GM18858 (cell line): ENCODE data around the gene VPS13D.
"Not testable (repeated sequence)": the region's sequence is repeated elsewhere in the genome, so short reads cannot be mapped to it uniquely, and the experiment has no call there.

ENCODE experiments used
- ATAC-seq: cut with Tn5 transposase; IDR thresholded peaks from one replicate; pipeline ENCODE4 v1.9.1; 2021; ENCODE audit not compliant: unreplicated experiment

Gene VPS13D

GRCh38 chr1:12284486-12284885 is 54.7 kb downstream of the VPS13D start:
- no peak for ATAC-seq

GRCh38 chr1:12285496-12286143 is 55.8 kb downstream of the VPS13D start:
- ATAC-seq: no peak

- ATAC-seq: no peak
Observed at GRCh38 chr1:12287869-12288268, 58.0 kb downstream of the VPS13D start.

DNA sequence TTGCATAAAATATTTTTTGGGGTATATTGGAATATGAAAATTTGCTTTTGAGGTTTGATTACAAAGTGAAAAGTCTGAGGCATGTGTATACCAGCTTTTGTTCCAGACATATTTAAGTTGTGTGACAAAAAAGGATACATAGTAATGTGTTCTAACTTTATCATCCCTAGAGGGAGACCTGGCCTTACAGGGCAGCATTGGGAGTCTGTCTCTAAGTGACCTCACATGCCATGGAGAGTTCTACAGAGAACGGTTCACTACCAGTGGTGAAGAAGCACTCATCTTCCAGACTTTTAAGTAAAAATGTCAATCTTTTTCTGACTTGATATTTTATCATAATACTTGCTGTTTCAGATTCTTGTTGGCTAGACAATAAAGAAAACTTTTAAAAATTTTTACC is 61.0 kb downstream of the VPS13D start:
- ATAC-seq: no peak

DNA sequence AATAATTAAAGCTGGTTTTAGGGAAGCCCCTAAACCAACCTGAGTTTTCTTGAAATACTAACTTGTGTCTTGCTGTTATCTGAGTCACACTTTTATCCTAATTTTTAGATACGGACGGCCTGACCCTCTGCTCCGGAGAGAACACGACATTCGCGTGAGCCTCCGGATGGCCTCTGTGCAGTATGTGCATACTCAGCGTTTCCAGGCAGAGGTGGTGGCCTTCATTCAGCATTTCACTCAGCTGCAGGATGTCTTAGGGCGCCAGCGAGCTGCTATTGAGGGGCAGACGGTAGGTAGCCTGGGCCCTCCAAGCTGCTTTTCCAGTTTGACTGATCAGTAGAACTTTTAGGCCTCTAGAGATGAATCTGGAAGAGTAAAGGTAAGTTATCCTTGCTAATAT is 63.6 kb downstream of the VPS13D start:
- ATAC-seq: no peak

DNA sequence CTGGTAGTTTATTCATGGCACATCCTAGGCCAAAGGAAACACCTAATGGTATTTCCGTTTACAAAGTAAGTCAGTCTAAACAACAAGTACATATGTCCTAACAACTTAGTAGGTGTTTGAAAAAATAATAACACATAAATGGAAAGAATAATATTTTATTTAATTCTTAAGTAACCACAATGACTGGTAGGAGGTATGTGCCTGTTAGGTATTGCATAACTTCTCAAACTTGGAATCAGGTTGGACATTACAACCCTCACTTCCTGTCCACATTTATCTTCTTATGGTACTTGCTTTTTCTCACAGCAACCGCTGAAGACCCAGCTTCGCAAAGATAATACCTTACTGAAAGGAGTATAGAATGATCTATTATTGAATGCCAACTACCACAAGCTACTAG is 64.2 kb downstream of the VPS13D start:
- no peak for ATAC-seq

DNA sequence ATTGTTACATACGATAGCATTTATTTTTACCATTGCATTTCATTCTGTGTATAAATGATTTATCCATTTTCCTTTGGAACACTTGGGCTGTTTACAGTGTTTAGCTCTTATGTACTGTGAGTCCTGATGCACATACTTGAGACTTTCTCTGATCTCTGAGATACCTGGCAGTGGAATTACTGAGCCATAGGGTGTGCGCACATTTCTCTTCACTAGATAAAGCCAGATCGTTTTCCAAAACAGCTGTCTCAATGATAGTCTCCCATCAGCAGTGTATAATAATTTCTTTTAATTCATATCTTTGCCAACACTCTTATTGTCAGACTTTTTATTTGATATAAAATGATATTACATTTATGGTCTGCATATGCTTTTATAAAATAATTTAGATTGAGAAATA is 66.2 kb downstream of the VPS13D start:
- no peak for ATAC-seq

DNA sequence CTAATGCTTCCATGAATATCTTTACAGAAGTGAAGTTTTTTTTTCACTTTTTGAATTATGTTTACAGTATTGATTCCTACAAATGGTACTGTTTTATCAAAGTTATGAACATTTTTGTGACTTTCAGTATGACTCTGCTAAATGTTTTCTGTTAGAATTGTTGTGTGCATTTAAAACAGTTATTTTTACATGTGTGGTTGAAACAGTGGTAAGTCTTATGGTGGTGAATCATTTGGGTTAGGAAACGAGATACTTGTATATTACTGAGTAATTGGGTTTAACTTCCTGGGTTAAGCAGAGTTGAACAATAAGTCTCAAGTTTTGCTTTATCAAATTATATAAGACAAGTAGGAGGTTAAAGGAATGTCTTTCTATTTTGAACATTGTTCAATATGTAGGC is 66.8 kb downstream of the VPS13D start:
- no peak for ATAC-seq

DNA sequence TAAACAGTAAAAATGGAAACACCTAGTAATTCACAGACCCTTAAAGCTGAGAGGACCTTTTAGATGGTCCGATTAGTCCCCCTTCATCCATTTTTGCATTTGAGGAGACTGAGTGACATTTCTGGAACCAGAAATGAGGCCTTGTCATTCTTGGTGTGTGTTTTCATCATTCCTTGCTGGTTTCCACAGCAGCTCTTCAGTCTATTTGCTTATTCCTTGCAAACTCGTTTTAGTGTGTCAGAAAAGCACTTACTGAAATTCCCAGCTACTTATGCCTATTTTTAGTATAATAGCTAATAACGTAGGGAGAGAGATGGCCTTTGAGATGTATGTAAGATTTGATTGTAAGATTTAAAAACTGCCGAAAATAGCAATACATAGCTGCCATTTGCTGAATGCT is 70.9 kb downstream of the VPS13D start:
- no peak for ATAC-seq

DNA sequence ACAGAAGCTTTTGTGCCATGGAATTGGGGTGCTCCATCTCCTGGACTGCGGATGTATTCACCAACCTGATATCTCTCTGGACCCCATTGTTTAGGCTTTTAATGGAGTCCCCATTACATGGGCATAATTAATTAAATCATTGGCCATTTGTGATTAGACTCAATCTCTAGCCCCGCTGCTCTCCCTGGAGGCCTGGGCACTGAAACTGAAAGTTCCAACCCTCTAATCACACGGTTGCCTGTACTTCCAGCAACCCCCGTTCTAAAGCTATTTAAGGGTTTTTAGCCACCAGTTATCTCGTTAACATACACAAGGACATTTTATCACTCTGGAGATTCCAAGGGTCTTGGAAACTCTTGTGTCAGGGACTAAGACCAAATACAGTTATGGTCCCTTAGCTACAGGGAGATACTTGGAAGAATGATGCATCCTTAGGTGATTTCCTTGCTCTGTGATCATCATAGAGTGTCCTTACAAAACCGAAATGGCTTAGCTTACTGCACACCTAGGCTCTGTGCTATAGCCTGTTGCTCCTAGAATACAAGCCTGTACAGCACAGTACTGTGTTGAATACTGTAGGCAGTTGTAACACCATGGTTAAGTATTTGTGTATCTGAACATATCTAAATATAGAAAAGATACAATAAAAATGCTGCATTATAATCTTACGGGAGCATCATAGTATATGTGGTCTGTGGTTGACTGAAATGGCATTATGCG is 71.8 kb downstream of the VPS13D start:
- ATAC-seq: no peak

DNA sequence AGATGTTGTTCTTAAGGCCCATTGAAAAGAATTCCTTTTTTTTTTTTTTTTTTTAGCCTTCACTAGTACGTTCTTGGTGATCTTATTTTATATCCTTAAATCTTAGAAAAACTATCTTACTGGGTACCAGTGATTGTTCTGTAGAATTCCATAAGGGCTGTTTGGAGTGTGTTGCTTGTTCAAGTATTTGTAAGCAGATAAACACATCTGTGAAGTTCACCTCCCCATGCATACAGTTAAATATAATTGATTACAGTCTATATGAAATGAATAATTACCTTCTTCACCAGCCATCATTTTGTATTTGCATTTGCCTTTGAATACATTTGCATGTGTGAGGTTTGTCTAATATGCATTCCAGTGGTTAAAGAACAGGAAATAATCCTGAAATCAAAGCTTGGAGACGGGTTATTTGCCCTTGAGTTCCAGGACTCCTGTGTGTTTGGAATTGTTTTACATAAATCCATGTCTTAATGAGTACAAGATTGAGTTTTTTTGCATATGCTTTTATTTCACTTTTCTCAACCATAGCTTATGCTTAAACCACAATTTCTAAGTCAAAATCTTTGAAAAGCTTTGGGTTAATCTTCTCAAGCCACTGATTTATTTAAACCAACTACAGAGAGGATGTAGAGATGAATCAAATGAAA is 73.1 kb downstream of the VPS13D start:
- no peak for ATAC-seq

DNA sequence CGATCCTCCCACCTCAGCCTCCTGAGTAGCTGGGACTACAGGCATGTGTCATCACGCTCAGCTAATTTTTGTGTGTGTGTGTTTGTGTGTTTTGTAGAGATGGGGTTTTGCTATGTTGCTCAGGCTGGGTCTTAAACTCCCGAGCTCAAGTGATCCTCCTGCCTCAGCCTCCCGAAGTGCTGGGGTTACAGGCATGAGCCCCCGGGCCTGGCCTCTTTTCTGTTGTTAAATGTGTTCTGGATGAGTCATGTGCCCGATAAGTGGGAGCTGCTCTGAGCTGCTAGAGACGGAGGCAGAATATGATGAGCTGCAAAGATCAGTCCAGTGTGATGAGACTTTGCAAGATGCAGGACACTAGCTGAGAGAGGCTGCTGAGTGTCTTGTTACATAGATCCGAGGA is 75.5 kb downstream of the VPS13D start:
- ATAC-seq: no peak

DNA sequence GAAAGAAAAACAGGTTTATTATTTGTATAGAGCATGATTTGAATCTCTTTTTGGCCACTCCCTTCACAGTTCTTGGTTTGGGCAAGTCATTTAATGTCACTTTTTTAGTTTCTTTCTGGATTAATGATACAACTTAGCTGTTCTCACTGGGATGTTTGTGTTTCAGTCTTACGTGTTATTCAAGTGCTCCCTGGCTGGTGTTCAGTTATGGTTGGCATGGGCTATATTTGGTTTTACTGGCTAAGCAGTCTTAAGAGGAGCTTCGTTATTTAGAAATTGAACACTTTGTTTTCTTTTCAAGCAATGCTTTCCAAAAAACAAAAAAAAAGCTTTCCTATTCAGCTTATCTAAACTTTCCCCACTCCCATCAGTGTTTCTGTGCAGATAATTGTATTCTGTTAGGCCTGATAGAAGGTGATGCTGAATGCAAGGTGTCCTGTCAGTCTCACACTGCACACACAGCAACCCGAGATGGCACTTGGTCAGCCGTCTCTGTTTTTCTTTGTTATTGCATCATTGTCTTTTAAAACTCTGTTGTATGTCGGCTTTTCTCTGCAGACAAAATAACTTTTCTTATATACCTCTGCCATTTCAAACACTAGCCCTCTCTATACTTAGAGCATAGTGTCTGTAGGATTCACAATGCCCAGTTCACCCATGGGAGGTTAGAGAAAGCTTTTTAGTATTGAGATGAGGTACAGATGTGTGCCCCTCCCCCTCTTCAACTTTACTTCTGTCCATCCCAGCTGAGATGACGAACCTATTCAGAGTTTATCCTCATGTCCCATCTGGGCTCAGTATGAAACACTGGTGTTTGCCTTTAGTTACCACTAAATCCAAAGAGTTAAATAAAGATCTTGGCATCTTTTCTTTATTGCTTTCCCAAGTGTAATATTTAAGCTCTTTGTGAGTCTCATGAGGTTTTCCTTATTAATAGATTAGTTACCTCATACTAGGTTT is 80.2 kb downstream of the VPS13D start:
- no peak for ATAC-seq

DNA sequence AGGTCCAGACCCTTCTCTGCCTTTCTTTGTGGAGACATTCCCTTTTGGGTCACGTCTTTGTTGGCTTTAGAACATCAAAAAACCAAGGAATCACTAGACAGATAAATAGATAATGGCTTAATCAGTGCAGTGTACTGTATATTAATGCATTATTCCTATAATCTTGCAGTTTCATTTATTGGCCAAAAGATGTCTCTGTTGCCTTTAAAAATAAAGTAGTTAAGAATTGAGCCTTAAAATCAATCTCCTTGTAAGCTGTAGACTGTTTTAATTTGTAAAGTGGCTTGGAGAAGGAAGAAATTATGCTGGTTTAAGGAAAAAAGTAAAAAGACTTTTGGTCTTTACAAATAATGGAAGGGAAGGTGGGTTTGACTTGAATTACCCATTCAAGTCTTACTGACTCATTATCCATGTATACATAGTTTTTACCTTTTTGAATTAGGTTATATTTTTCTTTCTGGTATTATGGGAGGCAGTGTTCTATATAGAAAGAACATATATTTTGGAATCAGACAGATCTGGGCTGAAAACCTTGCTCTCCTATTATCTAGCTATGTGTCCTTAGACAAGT is 84.6 kb downstream of the VPS13D start:
- no peak for ATAC-seq

DNA sequence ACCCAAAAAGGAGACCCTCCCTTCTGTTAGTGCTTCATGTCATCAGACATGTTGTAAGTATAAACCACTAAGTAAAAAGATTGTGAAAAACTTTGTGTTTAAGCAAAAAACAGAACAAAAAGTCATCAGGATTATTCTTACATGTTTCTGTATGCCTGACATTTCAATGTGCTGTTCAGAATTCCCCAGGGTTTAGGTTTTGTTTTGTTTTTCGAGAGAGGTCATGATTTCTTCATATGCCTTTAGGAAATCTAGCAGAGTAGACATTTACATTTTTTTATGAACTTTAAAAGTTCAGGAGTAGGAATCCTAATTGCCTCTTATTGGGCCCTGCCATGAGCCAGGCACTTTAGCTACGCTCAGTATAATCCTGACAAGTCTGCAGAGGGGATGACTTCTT is 85.3 kb downstream of the VPS13D start:
- ATAC-seq: no peak

- ATAC-seq: no peak
Observed at GRCh38 chr1:12316331-12316730, 86.5 kb downstream of the VPS13D start.

DNA sequence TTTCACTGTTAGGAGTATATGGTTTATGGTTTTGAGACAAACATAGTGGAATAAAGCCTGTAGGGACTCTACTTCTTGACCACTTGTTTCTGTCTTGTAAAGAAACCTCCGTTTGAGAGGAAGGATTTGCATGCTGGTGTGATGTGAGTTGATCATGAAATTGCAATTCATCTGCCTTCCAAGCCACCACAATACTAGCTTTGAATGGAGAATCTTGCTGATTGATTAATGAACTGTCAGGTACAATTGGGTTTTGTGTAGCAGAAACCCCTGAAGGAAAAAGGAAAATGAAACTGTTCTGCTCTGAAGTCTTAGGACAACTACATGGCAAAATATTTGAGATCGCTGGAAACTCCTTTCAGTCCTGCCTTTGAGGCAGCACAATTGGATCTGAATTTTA is 90.7 kb downstream of the VPS13D start:
- ATAC-seq: no peak

GRCh38 chr1:12324423-12324822 is 94.6 kb downstream of the VPS13D start:
- ATAC-seq: no peak

DNA sequence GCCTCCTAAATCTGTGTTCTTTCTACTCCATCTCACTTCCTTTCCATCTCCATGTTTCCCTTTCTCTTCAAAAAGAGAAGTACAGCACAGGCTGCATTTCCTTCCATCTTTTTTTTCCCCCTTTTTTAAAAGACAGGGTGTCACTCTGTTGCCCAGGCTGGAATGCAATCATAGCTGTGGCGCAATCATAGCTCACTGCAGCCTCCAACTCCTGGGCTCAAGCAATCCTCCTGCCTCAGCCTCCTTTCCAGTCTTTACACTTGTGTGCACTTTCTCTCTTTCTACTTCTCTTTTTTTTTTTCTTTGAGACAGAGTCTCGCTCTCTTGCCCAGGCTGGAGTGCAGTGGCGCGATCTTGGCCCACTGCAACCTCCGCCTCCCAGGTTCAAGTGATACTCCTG is 95.1 kb downstream of the VPS13D start:
- ATAC-seq: not testable (repeated sequence)

DNA sequence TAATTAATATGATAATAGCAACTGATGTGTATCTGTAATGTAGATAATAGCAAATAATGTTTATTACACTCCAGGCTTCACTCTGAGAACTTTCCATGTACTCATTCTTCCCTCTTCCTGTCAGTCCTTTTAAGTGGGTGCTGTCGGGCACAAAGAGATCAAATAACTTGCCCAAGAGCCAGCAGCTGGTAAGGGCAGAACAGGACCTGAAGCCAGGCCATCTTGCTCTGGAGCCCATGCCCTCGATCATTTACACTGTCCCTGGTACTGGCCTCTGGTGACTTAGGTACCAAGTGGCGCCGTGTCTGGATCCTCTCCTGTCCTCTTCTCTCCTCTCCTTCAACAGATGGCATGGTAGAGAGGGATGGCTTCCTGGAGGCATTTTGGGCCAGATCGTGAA is 97.2 kb downstream of the VPS13D start:
- ATAC-seq: no peak

GRCh38 chr1:12327566-12327965 is 97.7 kb downstream of the VPS13D start:
- no peak for ATAC-seq
